MM.1S (cell line): ENCODE measurements around the gene GPC3.

Source experiments
- DNase-seq: peaks from one replicate; pipeline ENCODE4 v3.0.0-alpha.2; 2015
- H2AFZ ChIP-seq: fragments of 300-600 bp; sonication (generic); 2 replicates; pipeline ENCODE4 v1.6.0; 2016; ENCODE audit warnings: antibody characterized with exemption, low read length
- H3F3A ChIP-seq: fragments of 300-600 bp; sonication (generic); 2 replicates; pipeline ENCODE4 v1.6.1; 2016; ENCODE audit warnings: mild to moderate bottlenecking, antibody characterized with exemption, low read length, moderate library complexity, mixed read lengths; ENCODE audit not compliant: insufficient read depth
- H3K27ac ChIP-seq: fragments of 300-600 bp; sonication (generic); 2 replicates; pipeline ENCODE4 v1.5.1; 2016; ENCODE audit warnings: mild to moderate bottlenecking, low read length
- H3K27me3 ChIP-seq: fragments of 300-600 bp; sonication (generic); replicated peaks from 2 replicates; pipeline ENCODE4 v1.6.0; 2016; ENCODE audit warnings: low read length; ENCODE audit not compliant: insufficient read depth
- H3K36me3 ChIP-seq: fragments of 300-600 bp; sonication (generic); replicated peaks from 2 replicates; pipeline ENCODE4 v1.6.1; 2016; ENCODE audit warnings: mild to moderate bottlenecking, low read length, mixed read lengths; ENCODE audit not compliant: insufficient read depth
- H3K4me1 ChIP-seq: fragments of 300-600 bp; sonication (generic); 2 replicates; pipeline ENCODE4 v1.6.1; 2016; ENCODE audit warnings: low read length, mixed read lengths
- H3K4me2 ChIP-seq: fragments of 300-600 bp; sonication (generic); 2 replicates; pipeline ENCODE4 v1.6.0; 2016; ENCODE audit warnings: low read depth, low read length
- H3K4me3 ChIP-seq: fragments of 300-600 bp; sonication (generic); 2 replicates; pipeline ENCODE4 v1.5.1; 2016; ENCODE audit warnings: low read length, mixed read lengths
- H3K79me2 ChIP-seq: fragments of 300-600 bp; sonication (generic); 2 replicates; pipeline ENCODE4 v1.6.1; 2016; ENCODE audit warnings: mixed run types, low read length, mixed read lengths
- H3K9ac ChIP-seq: fragments of 300-600 bp; sonication (generic); 2 replicates; pipeline ENCODE4 v1.6.1; 2016; ENCODE audit warnings: low read length, mixed read lengths
- H3K9me2 ChIP-seq: fragments of 300-600 bp; sonication (generic); replicated peaks from 2 replicates; pipeline ENCODE4 v1.6.1; 2016; ENCODE audit warnings: mild to moderate bottlenecking, low read length, mixed read lengths; ENCODE audit not compliant: insufficient read depth
- H3K9me3 ChIP-seq: fragments of 300-600 bp; sonication (generic); replicated peaks from 2 replicates; pipeline ENCODE4 v1.6.1; 2016; ENCODE audit warnings: mild to moderate bottlenecking, low read length, mixed read lengths; ENCODE audit not compliant: insufficient read depth
- H4K20me1 ChIP-seq: fragments of 300-600 bp; sonication (generic); 2 replicates; pipeline ENCODE4 v1.6.1; 2016; ENCODE audit warnings: mild to moderate bottlenecking, low read length, moderate library complexity, mixed read lengths; ENCODE audit not compliant: insufficient read depth
- EZH2 ChIP-seq: fragments of 300-600 bp; sonication (generic); optimal IDR thresholded peaks from 2 replicates; pipeline ENCODE3; 2017; ENCODE audit warnings: low read depth, mild to moderate bottlenecking, antibody characterized with exemption, low read length, mixed read lengths
- EZH2phosphoT487 ChIP-seq: fragments of 300-600 bp; sonication (generic); IDR thresholded peaks from 2 replicates; pipeline ENCODE4 v1.6.1; 2018; ENCODE audit warnings: antibody characterized with exemption, low read length
- TF ChIP-seq, protein P1 (sequence below): fragments of 300-600 bp; sonication (generic); IDR thresholded peaks from 2 replicates; pipeline ENCODE4 v1.5.1; 2016; ENCODE audit warnings: antibody characterized with exemption, low read length, mixed read lengths

Gene GPC3

DNA sequence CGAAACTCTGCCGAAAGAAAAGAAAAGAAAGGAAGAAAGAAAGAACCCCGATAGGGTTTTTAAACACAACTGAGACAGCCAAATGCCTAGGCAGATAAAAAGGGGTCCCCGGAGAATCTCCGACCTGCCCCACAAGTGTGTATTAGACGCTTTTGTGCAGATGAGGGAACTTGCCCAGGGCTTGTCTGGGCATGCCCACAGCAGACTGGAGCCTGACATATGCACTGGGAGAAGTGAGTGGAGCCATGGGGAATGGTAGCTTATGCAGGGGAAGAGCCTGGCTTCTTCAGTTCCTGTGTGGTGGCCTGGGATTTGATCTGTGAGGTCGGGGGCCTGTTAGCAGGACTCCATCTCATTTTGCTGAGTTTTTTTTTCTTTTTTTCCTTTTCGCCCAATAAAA lies 199.0 kb downstream of the GPC3 start:
- no peaks in the 10 kb centered on the region for H3K4me1 ChIP-seq
- H3K4me3 ChIP-seq: no peak overlapping the region
- H3F3A ChIP-seq: no peaks in the 10 kb centered on the region
- H3K9me3 ChIP-seq: no peaks in the 10 kb centered on the region
- H3K9me2 ChIP-seq: no peaks in the 10 kb centered on the region
- H3K9ac ChIP-seq: no peak overlapping the region
- no peaks in the 10 kb centered on the region for H4K20me1 ChIP-seq
- no peak overlapping the region for H3K27ac ChIP-seq
- no peaks in the 10 kb centered on the region for H3K79me2 ChIP-seq
- no peak for DNase-seq
- H3K36me3 ChIP-seq: no peaks in the 10 kb centered on the region
- TF ChIP-seq, protein P1, sequence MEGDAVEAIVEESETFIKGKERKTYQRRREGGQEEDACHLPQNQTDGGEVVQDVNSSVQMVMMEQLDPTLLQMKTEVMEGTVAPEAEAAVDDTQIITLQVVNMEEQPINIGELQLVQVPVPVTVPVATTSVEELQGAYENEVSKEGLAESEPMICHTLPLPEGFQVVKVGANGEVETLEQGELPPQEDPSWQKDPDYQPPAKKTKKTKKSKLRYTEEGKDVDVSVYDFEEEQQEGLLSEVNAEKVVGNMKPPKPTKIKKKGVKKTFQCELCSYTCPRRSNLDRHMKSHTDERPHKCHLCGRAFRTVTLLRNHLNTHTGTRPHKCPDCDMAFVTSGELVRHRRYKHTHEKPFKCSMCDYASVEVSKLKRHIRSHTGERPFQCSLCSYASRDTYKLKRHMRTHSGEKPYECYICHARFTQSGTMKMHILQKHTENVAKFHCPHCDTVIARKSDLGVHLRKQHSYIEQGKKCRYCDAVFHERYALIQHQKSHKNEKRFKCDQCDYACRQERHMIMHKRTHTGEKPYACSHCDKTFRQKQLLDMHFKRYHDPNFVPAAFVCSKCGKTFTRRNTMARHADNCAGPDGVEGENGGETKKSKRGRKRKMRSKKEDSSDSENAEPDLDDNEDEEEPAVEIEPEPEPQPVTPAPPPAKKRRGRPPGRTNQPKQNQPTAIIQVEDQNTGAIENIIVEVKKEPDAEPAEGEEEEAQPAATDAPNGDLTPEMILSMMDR: no peak
- no peak for TF ChIP-seq EZH2phosphoT487
- TF ChIP-seq EZH2: no peak
- no peak overlapping the region for H3K4me2 ChIP-seq
- H3K27me3 ChIP-seq: no peaks in the 10 kb centered on the region
- H2AFZ ChIP-seq: no peak overlapping the region

DNA sequence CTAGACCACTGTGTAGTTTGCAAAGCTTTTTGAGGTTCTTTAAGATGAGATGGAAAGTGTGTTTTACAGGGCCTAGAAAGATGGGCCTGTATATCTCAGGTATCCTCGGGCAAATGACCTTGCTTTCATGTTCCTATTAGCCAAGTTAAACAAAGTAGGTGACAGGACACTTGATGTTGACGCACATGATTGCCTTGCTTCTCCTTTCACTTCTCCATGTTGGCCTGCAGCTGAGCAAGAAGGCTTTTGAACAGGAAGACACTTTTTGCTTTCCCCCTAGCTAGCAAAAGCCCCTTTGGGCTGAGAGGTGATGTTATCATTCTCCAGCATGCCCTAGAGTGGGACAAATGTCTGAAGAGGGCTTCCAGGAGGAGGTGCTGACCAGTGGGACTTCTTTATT lies 202.1 kb downstream of the GPC3 start:
- TF ChIP-seq, protein P1: no peak
- no peak for TF ChIP-seq EZH2
- TF ChIP-seq EZH2phosphoT487: no peak
- no peak for DNase-seq

DNA sequence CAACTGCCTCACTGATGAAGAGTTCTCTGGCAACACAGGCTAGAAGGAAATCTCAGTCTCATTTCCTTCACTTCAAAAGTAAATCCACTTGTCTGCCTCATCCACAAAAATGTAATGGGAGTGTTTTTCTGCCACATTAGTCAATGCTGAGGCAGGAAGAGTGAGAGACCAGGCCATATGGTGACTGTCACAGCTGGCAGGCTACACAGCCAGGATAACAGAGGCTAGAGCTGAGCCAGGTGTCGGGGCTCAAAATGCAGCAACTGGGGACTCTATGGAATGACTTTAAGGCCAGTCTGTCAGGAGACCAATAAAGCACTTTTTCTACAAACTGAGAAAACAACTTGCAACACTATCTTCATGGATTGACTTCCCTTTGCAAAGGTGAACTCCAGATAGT lies 204.2 kb downstream of the GPC3 start:
- no peak overlapping the region for H2AFZ ChIP-seq

More for the DNA sequence above, 202.1 kb downstream of the GPC3 start:
- no peaks in the 10 kb centered on the region for H3K36me3 ChIP-seq
- H4K20me1 ChIP-seq: no peaks in the 10 kb centered on the region
- H3F3A ChIP-seq: no peaks in the 10 kb centered on the region
- H3K9ac ChIP-seq: no peak overlapping the region
- H3K79me2 ChIP-seq: no peaks in the 10 kb centered on the region
- no peaks in the 10 kb centered on the region for H3K9me3 ChIP-seq
- H3K27ac ChIP-seq: no peak overlapping the region
- no peaks in the 10 kb centered on the region for H3K9me2 ChIP-seq
- H3K4me3 ChIP-seq: no peak overlapping the region
- no peaks in the 10 kb centered on the region for H3K4me1 ChIP-seq
- no peaks in the 10 kb centered on the region for H3K27me3 ChIP-seq
- no peak overlapping the region for H3K4me2 ChIP-seq
- H2AFZ ChIP-seq: no peak overlapping the region

More for the DNA sequence above, 204.2 kb downstream of the GPC3 start:
- H3K27ac ChIP-seq: no peak overlapping the region
- no peak overlapping the region for H3K4me2 ChIP-seq
- H3K36me3 ChIP-seq: no peaks in the 10 kb centered on the region
- TF ChIP-seq EZH2phosphoT487 (no peak), EZH2 (no peak)
- TF ChIP-seq, protein P1: no peak
- no peak for DNase-seq
- H3F3A ChIP-seq: no peaks in the 10 kb centered on the region
- H4K20me1 ChIP-seq: no peaks in the 10 kb centered on the region
- no peak overlapping the region for H3K9ac ChIP-seq
- no peaks in the 10 kb centered on the region for H3K9me3 ChIP-seq
- H3K79me2 ChIP-seq: no peaks in the 10 kb centered on the region
- H3K4me1 ChIP-seq: no peaks in the 10 kb centered on the region
- no peak overlapping the region for H3K4me3 ChIP-seq
- H3K27me3 ChIP-seq: no peaks in the 10 kb centered on the region
- H3K9me2 ChIP-seq: no peaks in the 10 kb centered on the region
